Measurements from ENCODE around the gene UVRAG.

The UVRAG gene

GRCh38 chr11:76143274-76143673 lies 328.3 kb downstream of the UVRAG start:
- no peak for TF ChIP-seq GABPA (IDR thresholded peaks at IDR 0.05; ENCODE audit: low read depth)
- no peak overlapping the region for H3K27ac ChIP-seq (replicated peaks)
- no peaks in the 10 kb centered on the region for H3K27me3 ChIP-seq (ENCODE audit: insufficient read depth, poor library complexity, severe bottlenecking)
- no peak overlapping the region for H3K4me3 ChIP-seq (replicated peaks; ENCODE audit: insufficient read depth, low read length)
- no peak for DNase-seq (ENCODE audit: low read depth in 1 of 2, low spot score in 1 of 2)

GRCh38 chr11:76147106-76147740 lies 332.2 kb downstream of the UVRAG start:
- Histone ChIP-seq H3K4me3 (replicated peaks; ENCODE audit: insufficient read depth, low read length) (no peak overlapping the region), H3K27me3 (ENCODE audit: insufficient read depth, poor library complexity, severe bottlenecking) (no peaks in the 10 kb centered on the region), H3K27ac (replicated peaks) (no peak overlapping the region)
- TF ChIP-seq GABPA (IDR thresholded peaks at IDR 0.05; ENCODE audit: low read depth), result no peak
- no peak for TF ChIP-seq REST (IDR thresholded peaks at IDR 0.05; ENCODE audit: insufficient replicate concordance, low read depth)
- no peak for TF ChIP-seq SPI1 (IDR thresholded peaks at IDR 0.05; ENCODE audit: borderline replicate concordance, low read depth)
- TF ChIP-seq CTCF (IDR thresholded peaks at IDR 0.05; ENCODE audit: insufficient read depth, low read length), result no peak
- TF ChIP-seq POLR2AphosphoS5 (IDR thresholded peaks at IDR 0.05; ENCODE audit: low read depth), result no peak
- DNase-seq (ENCODE audit: low read depth in 1 of 2, low spot score in 1 of 2), result no peak

GRCh38 chr11:76148231-76148630 lies 333.2 kb downstream of the UVRAG start:
- TF ChIP-seq GABPA (IDR thresholded peaks at IDR 0.05; ENCODE audit: low read depth), result no peak
- no peak for TF ChIP-seq POLR2AphosphoS5 (IDR thresholded peaks at IDR 0.05; ENCODE audit: low read depth)
- no peak for TF ChIP-seq SPI1 (IDR thresholded peaks at IDR 0.05; ENCODE audit: borderline replicate concordance, low read depth)
- TF ChIP-seq CTCF (IDR thresholded peaks at IDR 0.05; ENCODE audit: insufficient read depth, low read length), result no peak
- no peak for TF ChIP-seq REST (IDR thresholded peaks at IDR 0.05; ENCODE audit: insufficient replicate concordance, low read depth)
- H3K4me3 ChIP-seq (replicated peaks; ENCODE audit: insufficient read depth, low read length), result no peak overlapping the region
- no peaks in the 10 kb centered on the region for H3K27me3 ChIP-seq (ENCODE audit: insufficient read depth, poor library complexity, severe bottlenecking)
- no peak for DNase-seq (ENCODE audit: low read depth in 1 of 2, low spot score in 1 of 2)
- no peak overlapping the region for H3K27ac ChIP-seq (replicated peaks)

GRCh38 chr11:76148941-76149613 lies 334.1 kb downstream of the UVRAG start:
- TF ChIP-seq POLR2AphosphoS5 (IDR thresholded peaks at IDR 0.05; ENCODE audit: low read depth), result no peak
- no peak for TF ChIP-seq GABPA (IDR thresholded peaks at IDR 0.05; ENCODE audit: low read depth)
- TF ChIP-seq REST (IDR thresholded peaks at IDR 0.05; ENCODE audit: insufficient replicate concordance, low read depth), result no peak
- no peak for TF ChIP-seq CTCF (IDR thresholded peaks at IDR 0.05; ENCODE audit: insufficient read depth, low read length)
- TF ChIP-seq SPI1 (IDR thresholded peaks at IDR 0.05; ENCODE audit: borderline replicate concordance, low read depth), result no peak
- DNase-seq (ENCODE audit: low read depth in 1 of 2, low spot score in 1 of 2), result no peak
- Histone ChIP-seq H3K27me3 (ENCODE audit: insufficient read depth, poor library complexity, severe bottlenecking) (no peaks in the 10 kb centered on the region), H3K4me3 (replicated peaks; ENCODE audit: insufficient read depth, low read length) (no peak overlapping the region), H3K27ac (replicated peaks) (no peak overlapping the region)

Measured in HL-60 (cell line).